ENCODE measurements around the gene VEZT. TPM values are rescaled to one million over a fixed set of nuclear protein-coding genes. Genes with fewer than 3 reads are reported as not detected.

Gene VEZT
- total and polyA plus RNA-seq, 9 of the 15 experiments (the other 6 are each of a cell fraction or from before 2014, with no cell fraction given), result 16.1 to 61.5 (median 32.6) TPM

- TF ChIP-seq, protein P1, sequence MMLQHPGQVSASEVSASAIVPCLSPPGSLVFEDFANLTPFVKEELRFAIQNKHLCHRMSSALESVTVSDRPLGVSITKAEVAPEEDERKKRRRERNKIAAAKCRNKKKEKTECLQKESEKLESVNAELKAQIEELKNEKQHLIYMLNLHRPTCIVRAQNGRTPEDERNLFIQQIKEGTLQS (IDR thresholded peaks at IDR 0.05), result peak; percentile 39; the same call in 1 of the 2 replicates
- TF ChIP-seq, protein P1 (CRISPR knock-in tag; conservative IDR thresholded peaks at IDR 0.05), result no peak
- peak; percentile 28; the same call in 1 of the 2 replicates for TF ChIP-seq CREM (IDR thresholded peaks at IDR 0.05; ENCODE audit: low read depth)
Observed at GRCh38 chr12:95282266-95282665, 64.7 kb downstream of the VEZT start (continued).

GRCh38 chr12:95283371-95283770 lies 65.8 kb downstream of the VEZT start:
- no TSS peak for BruUV-seq (replicated peaks)

More at GRCh38 chr12:95283371-95283770, 65.8 kb downstream of the VEZT start:
- Histone ChIP-seq H3K9ac (ENCODE audit: insufficient read depth in 1 of 2, low read depth in 2 of 2, low read length in 2 of 2) (no peak overlapping the region), H4K20me1 (replicated peaks; ENCODE audit: control insufficient read depth, insufficient read depth, low read length) (no peaks in the 10 kb centered on the region), H3K27ac (ENCODE audit: extremely low read depth, low read depth, low read length) (no peak overlapping the region), H3K4me3 (no peak overlapping the region), H3K4me1 (replicated peaks in 1 of 2; ENCODE audit: control insufficient read depth in 2 of 2, insufficient read depth in 2 of 2, low read length in 2 of 2) (no peaks in the 10 kb centered on the region; a peak in 1 of 5 replicates), H3K9me1 (ENCODE audit: control insufficient read depth, insufficient read depth, low read length) (no peaks in the 10 kb centered on the region), H2AFZ (ENCODE audit: low read depth, low read length) (no peak overlapping the region), H3K4me2 (ENCODE audit: insufficient read depth, low read length) (no peak overlapping the region), H3K79me2 (ENCODE audit: control insufficient read depth, insufficient read depth, low read length) (no peaks in the 10 kb centered on the region), H3K36me3 (ENCODE audit: control insufficient read depth, insufficient read depth, low read length) (peaks cover 34% of the 10 kb centered on the region), H3K27me3 (ENCODE audit: control insufficient read depth in 2 of 2, insufficient read depth in 2 of 2, low read length in 2 of 2) (no peaks in the 10 kb centered on the region), H3K9me3 (replicated peaks; ENCODE audit: control insufficient read depth, insufficient read depth, low read depth, low read length) (no peaks in the 10 kb centered on the region)
- ChIA-PET POLR2A (interaction anchor here (0.8 to 1.0 kb wide), 2 partner anchors 31 to 232 kb away, joined by 3 read pairs; no protein-coding TSS in a partner anchor), CTCF (ENCODE audit: low intra/inter-chr PET ratio) (no interaction called here)
- in situ Hi-C loops (cut with MboI) (no loop called here), intact Hi-C loops (cut with micrococcal nuclease) (no loop called here)
- TF ChIP-seq, protein P2, sequence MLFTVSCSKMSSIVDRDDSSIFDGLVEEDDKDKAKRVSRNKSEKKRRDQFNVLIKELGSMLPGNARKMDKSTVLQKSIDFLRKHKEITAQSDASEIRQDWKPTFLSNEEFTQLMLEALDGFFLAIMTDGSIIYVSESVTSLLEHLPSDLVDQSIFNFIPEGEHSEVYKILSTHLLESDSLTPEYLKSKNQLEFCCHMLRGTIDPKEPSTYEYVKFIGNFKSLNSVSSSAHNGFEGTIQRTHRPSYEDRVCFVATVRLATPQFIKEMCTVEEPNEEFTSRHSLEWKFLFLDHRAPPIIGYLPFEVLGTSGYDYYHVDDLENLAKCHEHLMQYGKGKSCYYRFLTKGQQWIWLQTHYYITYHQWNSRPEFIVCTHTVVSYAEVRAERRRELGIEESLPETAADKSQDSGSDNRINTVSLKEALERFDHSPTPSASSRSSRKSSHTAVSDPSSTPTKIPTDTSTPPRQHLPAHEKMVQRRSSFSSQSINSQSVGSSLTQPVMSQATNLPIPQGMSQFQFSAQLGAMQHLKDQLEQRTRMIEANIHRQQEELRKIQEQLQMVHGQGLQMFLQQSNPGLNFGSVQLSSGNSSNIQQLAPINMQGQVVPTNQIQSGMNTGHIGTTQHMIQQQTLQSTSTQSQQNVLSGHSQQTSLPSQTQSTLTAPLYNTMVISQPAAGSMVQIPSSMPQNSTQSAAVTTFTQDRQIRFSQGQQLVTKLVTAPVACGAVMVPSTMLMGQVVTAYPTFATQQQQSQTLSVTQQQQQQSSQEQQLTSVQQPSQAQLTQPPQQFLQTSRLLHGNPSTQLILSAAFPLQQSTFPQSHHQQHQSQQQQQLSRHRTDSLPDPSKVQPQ (CRISPR knock-in tag; IDR thresholded peaks at IDR 0.05; ENCODE audit: borderline replicate concordance), result no peak
- TF ChIP-seq ZC3H4 (CRISPR knock-in tag; IDR thresholded peaks at IDR 0.05; ENCODE audit: borderline replicate concordance) (no peak), KLF13 (tag; IDR thresholded peaks at IDR 0.05; ENCODE audit: borderline replicate concordance, low read depth) (no peak), MAFG (tag; conservative IDR thresholded peaks at IDR 0.05) (no peak), E2F5 (CRISPR knock-in tag; IDR thresholded peaks at IDR 0.05) (no peak), ZNF316 (IDR thresholded peaks at IDR 0.05) (peak; percentile 51), HNRNPUL1 (IDR thresholded peaks at IDR 0.05; ENCODE audit: low read length) (no peak)
- DNase-seq (ENCODE audit: extremely low read depth in 1 of 4, low spot score in 3 of 4) (no peak), ATAC-seq (no peak), FAIRE-seq (no peak)
- 100% methylated on average over 1 of the region's 1 CpG for WGBS (ENCODE audit: insufficient coverage, low coverage, missing lambda C conversion rate)

All from K562 (cell line).